RWPE1 (cell line): Measurements from ENCODE around the gene CRCP.

Experiments
- CTCF ChIA-PET: fragments of 350-600 bp; sonication (Branson Sonifier 250); formaldehyde crosslinking; extraction: SDS; loops from one replicate; lab custom pipeline; 2021; lab: Yijun Ruan, JAX
- POLR2A ChIA-PET: fragments of 400-600 bp; formaldehyde crosslinking; extraction: SDS; loops from one replicate; lab custom pipeline; 2020; ENCODE audit warnings: antibody characterized with exemption; ENCODE audit not compliant: low non-redundant PET; lab: Yijun Ruan, JAX
- DNase-seq: peaks from one replicate; pipeline ENCODE4 v3.0.0; 2012; ENCODE audit warnings: low spot score
- H3K27ac ChIP-seq: fragments of 450-650 bp; 2 replicates; pipeline ENCODE4 v1.5.1; 2017
- CTCF ChIP-seq: fragments of 450-650 bp; conservative IDR thresholded peaks from 2 replicates; pipeline ENCODE4 v1.5.1; 2017; ENCODE audit warnings: low read depth, mild to moderate bottlenecking

CRCP gene

DNA sequence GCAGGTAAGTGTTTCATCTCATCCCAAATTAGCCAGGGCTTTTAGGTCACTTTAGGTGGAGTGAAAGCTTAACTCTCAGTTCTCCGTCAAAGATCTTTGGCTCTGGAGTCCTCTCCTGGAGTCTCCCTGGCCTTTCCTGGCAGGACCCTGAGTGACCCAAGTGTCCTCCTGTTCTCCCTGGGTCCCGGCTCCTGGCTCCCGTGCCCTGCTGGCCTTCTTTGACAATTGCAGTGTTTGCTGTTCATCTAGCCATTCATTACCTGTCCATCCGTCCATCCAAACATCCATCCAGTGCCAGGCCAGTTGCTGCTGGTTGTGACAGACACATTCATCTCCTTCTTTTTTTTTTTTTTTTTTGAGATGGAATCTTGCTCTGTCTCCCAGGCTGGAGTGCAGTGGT lies 84.3 kb downstream of the CRCP start:
- no peak for TF ChIP-seq CTCF
- POLR2A ChIA-PET, result no interaction called here
- no peak for DNase-seq
- no peak overlapping the region for H3K27ac ChIP-seq
- CTCF ChIA-PET, result interaction anchor here (0.6 to 1.0 kb wide), 2 partner anchors 15 to 329 kb away, joined by 3 read pairs; no protein-coding TSS in a partner anchor

DNA sequence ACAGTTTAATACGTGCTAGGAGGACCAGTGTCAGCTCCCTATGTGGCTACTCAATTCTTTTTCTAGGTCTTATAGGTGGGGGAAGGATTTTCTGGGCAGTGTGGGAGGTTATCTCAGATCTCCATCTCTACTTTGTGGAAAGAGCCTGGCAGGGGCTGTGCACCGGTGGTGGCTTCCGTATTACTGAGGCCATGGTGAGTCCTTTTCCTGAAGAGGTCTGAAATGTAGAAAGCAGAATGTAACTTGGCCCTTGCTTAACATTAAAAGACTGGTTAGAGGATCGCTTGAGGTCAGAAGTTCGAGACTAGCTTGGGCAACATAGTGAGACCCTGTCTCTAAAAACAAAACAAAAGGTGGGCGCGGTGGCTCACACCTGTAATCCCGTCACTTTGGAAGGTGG lies 87.8 kb downstream of the CRCP start:
- no peak for TF ChIP-seq CTCF
- POLR2A ChIA-PET, result no interaction called here
- CTCF ChIA-PET, result interaction anchor here (0.6 to 1.0 kb wide), 2 partner anchors 22 to 226 kb away, joined by 3 read pairs; no protein-coding TSS in a partner anchor
- no peak for DNase-seq
- H3K27ac ChIP-seq, result no peak overlapping the region
